ENCODE results near the gene TBC1D22A. TPM values are rescaled to one million over a fixed set of nuclear protein-coding genes. Genes with fewer than 3 reads are reported as not detected.

Gene TBC1D22A
- total RNA-seq, 1 experiment from 2014 or later = 20.9 TPM

DNA sequence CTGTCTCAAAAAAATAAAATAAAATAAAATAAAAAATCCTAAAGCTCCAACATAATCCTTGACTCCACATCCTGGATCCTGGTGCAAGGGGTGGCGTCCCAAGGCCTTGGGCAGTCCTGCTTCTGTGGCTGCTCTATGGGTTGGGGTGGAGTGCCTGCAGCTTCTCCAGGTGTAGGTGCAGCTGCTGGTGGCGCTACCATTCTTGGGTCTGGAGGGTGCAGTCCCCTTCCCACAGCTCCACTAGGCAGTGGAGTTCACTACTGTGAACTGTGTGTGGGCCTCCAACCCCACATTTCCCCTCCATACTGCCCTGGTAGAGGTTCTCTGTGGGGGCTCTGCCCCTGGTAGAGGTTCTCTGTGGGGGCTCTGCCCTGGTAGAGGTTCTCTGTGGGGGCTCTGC, 6.9 kb upstream of the TBC1D22A start:
- intact Hi-C loops (cut with micrococcal nuclease) = no loop called here
- H3K27ac ChIP-seq (ENCODE audit: low read depth, low read length) = no peak overlapping the region
- peaks cover 6 to 10% of the 10 kb centered on the region in 2 experiments; a peak in 1 of 4 replicates for H3K9me3 ChIP-seq (ENCODE audit: control insufficient read depth in 1 of 2, insufficient read depth in 1 of 2, low read depth in 1 of 2, low read length in 2 of 2)
- CTCF ChIA-PET = interaction anchor here (1.6 kb wide), 2 partner anchors 16 to 192 kb away, joined by 5 to 7 read pairs; no protein-coding TSS in a partner anchor
- no peak for DNase-seq (ENCODE audit: low read depth, low spot score)
- RAD21 ChIA-PET (ENCODE audit: low non-redundant PET in 1 of 2, low total read pairs in 2 of 2, uncharacterized antibody in 2 of 2, unreplicated experiment in 2 of 2) = interaction anchor here in 1 of 2 experiments (1.3 kb wide), 1 partner anchor 192 kb away, joined by 3 read pairs; no protein-coding TSS in a partner anchor
- no peaks in the 10 kb centered on the region for H3K79me2 ChIP-seq (ENCODE audit: insufficient read depth, low read length)
- POLR2A ChIA-PET = no interaction called here
- no peaks in the 10 kb centered on the region for H3K36me3 ChIP-seq (ENCODE audit: control insufficient read depth in 1 of 2, insufficient read depth in 2 of 2, low read length in 2 of 2)
- H3K4me1 ChIP-seq (ENCODE audit: control insufficient read depth in 1 of 2, insufficient read depth in 2 of 2, low read length in 2 of 2) = peaks cover 16 to 39% of the 10 kb centered on the region in 2 experiments
- H3K27me3 ChIP-seq (ENCODE audit: insufficient read depth, low read length) = no peaks in the 10 kb centered on the region
- H2AFZ ChIP-seq (ENCODE audit: low read depth, low read length, poor library complexity, severe bottlenecking) = no peak overlapping the region
- BruUV-seq (replicated peaks) = no TSS peak
- H4K20me1 ChIP-seq (ENCODE audit: insufficient read depth) = no peaks in the 10 kb centered on the region
- ATAC-seq = no peak
- H3K9me2 ChIP-seq (ENCODE audit: insufficient read depth) = no peaks in the 10 kb centered on the region
- no peak overlapping the region for H3K4me3 ChIP-seq (replicated peaks in 1 of 2; ENCODE audit: low read depth in 1 of 2, low read length in 2 of 2)
- no peak overlapping the region for H3K4me2 ChIP-seq (ENCODE audit: low read length)
- TF ChIP-seq, protein P1, sequence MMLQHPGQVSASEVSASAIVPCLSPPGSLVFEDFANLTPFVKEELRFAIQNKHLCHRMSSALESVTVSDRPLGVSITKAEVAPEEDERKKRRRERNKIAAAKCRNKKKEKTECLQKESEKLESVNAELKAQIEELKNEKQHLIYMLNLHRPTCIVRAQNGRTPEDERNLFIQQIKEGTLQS (IDR thresholded peaks at IDR 0.05) = no peak
- H3K9ac ChIP-seq (ENCODE audit: low read length) = no peak overlapping the region

DNA sequence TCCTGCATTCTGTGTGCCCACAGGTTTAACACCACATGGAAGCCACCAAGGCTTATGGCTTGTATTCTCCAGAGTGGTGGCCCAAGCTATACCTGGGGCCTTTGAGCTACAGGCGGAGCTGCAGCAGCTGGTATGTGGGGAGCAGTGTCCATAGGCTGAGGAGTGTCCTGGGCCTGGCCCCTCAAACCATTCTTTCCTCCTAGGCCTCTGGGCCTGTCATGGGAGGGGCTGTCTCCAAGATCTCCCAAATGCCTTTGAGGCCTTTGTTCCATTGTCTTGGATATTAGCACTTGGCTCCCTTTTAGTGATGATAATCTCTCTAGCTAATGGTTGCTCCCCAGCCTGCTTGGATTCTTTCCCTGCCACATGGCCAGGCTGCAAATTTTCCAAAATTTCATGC, 6.4 kb upstream of the TBC1D22A start:
- no TSS peak for BruUV-seq (replicated peaks)
- Histone ChIP-seq H3K9me2 (ENCODE audit: insufficient read depth) (no peaks in the 10 kb centered on the region), H2AFZ (ENCODE audit: low read depth, low read length, poor library complexity, severe bottlenecking) (no peak overlapping the region), H3K9ac (ENCODE audit: low read length) (no peak overlapping the region), H3K79me2 (ENCODE audit: insufficient read depth, low read length) (peaks cover 2% of the 10 kb centered on the region), H3K4me1 (ENCODE audit: control insufficient read depth in 1 of 2, insufficient read depth in 2 of 2, low read length in 2 of 2) (peaks cover 17 to 35% of the 10 kb centered on the region in 2 experiments), H3K27ac (ENCODE audit: low read depth, low read length) (no peak overlapping the region), H4K20me1 (ENCODE audit: insufficient read depth) (no peaks in the 10 kb centered on the region), H3K4me3 (replicated peaks in 1 of 2; ENCODE audit: low read depth in 1 of 2, low read length in 2 of 2) (no peak overlapping the region), H3K4me2 (ENCODE audit: low read length) (no peak overlapping the region), H3K9me3 (ENCODE audit: control insufficient read depth in 1 of 2, insufficient read depth in 1 of 2, low read depth in 1 of 2, low read length in 2 of 2) (peaks cover 6 to 10% of the 10 kb centered on the region in 2 experiments; a peak in 1 of 4 replicates), H3K27me3 (ENCODE audit: insufficient read depth, low read length) (no peaks in the 10 kb centered on the region), H3K36me3 (ENCODE audit: control insufficient read depth in 1 of 2, insufficient read depth in 2 of 2, low read length in 2 of 2) (no peaks in the 10 kb centered on the region)
- POLR2A ChIA-PET = no interaction called here
- intact Hi-C loops (cut with micrococcal nuclease) = no loop called here
- CTCF ChIA-PET = interaction anchor here (1.6 kb wide), 1 partner anchor 17 kb away, joined by 5 read pairs; no protein-coding TSS in a partner anchor
- TF ChIP-seq CBX3 (IDR thresholded peaks at IDR 0.05; ENCODE audit: low read depth) (peak; percentile 62; the same call in 1 of the 2 replicates), FOSL1 (IDR thresholded peaks at IDR 0.05; ENCODE audit: low read depth) (no peak)
- RAD21 ChIA-PET (ENCODE audit: low non-redundant PET in 1 of 2, low total read pairs in 2 of 2, uncharacterized antibody in 2 of 2, unreplicated experiment in 2 of 2) = no interaction called here
- no peak for ATAC-seq
- no peak for DNase-seq (ENCODE audit: low read depth, low spot score)
